Measurements from ENCODE around the gene KIF1A.

Gene KIF1A, protein sequence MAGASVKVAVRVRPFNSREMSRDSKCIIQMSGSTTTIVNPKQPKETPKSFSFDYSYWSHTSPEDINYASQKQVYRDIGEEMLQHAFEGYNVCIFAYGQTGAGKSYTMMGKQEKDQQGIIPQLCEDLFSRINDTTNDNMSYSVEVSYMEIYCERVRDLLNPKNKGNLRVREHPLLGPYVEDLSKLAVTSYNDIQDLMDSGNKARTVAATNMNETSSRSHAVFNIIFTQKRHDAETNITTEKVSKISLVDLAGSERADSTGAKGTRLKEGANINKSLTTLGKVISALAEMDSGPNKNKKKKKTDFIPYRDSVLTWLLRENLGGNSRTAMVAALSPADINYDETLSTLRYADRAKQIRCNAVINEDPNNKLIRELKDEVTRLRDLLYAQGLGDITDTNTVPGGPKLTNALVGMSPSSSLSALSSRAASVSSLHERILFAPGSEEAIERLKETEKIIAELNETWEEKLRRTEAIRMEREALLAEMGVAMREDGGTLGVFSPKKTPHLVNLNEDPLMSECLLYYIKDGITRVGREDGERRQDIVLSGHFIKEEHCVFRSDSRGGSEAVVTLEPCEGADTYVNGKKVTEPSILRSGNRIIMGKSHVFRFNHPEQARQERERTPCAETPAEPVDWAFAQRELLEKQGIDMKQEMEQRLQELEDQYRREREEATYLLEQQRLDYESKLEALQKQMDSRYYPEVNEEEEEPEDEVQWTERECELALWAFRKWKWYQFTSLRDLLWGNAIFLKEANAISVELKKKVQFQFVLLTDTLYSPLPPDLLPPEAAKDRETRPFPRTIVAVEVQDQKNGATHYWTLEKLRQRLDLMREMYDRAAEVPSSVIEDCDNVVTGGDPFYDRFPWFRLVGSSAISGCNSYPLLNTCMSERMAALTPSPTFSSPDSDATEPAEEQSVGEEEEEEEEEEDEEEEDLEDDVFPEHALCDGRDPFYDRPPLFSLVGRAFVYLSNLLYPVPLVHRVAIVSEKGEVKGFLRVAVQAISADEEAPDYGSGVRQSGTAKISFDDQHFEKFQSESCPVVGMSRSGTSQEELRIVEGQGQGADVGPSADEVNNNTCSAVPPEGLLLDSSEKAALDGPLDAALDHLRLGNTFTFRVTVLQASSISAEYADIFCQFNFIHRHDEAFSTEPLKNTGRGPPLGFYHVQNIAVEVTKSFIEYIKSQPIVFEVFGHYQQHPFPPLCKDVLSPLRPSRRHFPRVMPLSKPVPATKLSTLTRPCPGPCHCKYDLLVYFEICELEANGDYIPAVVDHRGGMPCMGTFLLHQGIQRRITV (N-terminal part only)

DNA sequence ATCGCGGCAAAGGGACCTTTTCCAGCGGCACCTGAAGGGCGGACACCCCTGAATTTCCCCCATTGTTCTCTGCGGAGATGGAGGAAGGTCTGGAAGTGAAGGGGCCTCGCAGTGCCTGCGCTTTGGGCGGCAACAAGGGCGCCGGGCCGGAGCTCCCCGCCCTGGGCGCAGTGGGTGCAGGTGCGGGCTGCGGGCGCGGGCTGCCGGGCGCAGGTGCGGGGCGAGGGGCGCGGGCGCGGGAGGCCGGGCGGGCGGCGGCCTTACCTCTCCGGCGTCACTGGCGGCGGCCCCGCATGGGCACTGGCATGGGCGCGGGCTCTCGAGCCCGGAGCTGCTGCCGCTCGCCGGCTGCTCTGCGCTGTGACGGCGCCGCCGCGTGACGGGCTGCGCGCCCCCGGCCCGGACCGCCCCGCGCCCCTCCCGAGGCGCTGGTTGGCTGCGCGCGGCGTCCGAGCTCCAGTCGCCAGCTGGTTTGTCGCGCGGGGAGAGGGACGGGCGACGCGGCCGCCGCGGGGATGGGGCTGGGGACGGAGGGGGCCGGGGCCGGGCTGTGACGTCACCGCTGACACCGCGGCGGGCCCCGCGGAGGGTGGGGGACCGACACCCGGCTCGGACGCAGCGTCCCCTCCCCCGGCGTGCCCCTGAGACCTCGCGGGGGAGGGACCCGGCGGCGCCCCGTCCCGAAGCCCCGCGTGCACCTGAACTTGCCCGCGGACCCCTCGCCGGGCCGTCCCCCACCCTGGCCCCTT lies at the start of gene KIF1A:
TSS of gene KIF1A (minus strand) at position 362 of the 749 bp plus-strand sequence. CDS start 22,467 bp downstream, outside the sequence.
- H3K9me3 Mint-ChIP-seq, result no peaks in the 10 kb centered on the region
- H3K4me3 Mint-ChIP-seq, result peak within 1 kb of the TSS; percentile 54
- H3K27me3 Mint-ChIP-seq, result peaks cover 52% of the 10 kb centered on the region
- no peaks in the 10 kb centered on the region for H3K36me3 Mint-ChIP-seq (ENCODE audit: low read depth)
- no peak within 1 kb of the TSS for H3K27ac Mint-ChIP-seq
- H3K4me1 Mint-ChIP-seq (ENCODE audit: low read depth), result peaks cover 12% of the 10 kb centered on the region

DNA sequence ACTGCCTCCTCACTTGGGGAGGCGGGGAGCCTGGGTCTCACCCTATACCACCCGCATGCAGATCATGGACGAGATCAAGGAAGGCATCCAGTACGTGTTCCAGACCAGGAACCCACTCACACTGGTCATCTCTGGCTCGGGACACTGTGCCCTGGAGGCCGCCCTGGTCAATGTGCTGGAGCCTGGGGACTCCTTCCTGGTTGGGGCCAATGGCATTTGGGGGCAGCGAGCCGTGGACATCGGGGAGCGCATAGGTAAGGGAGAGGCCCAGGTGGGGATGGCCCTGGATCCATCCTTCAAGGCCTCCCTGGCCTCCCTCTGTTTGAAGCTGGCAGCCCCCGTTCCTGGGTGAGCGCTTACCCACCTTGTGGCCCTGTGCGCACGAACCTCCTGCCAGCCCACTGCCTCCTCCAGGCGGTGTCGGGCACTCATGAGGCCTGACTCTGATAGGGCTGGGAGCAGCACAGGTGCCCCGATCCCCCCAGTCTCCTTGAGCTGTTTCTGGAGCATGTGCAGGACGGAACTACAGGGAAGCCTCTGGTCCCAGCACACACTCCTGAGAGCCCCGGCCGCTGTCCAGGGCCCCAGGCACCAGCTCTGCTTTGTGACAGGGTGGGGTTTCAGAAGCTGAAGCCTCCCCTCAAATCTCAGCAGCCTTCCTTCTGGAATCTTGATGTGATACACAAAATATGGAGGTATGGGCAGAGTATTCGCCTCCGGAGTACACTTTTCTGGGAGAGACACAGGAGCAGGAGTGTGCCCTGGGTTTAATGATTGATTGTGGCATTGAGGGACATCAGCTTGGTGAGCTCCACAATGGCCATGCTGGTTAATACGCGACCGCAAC lies 49.3 kb upstream of the KIF1A start:
- Mint-ChIP-seq H3K4me3 (no peak overlapping the region), H3K36me3 (ENCODE audit: low read depth) (no peaks in the 10 kb centered on the region), H3K27ac (no peak overlapping the region), H3K4me1 (ENCODE audit: low read depth) (no peaks in the 10 kb centered on the region), H3K9me3 (no peaks in the 10 kb centered on the region), H3K27me3 (peaks cover 4% of the 10 kb centered on the region)

DNA sequence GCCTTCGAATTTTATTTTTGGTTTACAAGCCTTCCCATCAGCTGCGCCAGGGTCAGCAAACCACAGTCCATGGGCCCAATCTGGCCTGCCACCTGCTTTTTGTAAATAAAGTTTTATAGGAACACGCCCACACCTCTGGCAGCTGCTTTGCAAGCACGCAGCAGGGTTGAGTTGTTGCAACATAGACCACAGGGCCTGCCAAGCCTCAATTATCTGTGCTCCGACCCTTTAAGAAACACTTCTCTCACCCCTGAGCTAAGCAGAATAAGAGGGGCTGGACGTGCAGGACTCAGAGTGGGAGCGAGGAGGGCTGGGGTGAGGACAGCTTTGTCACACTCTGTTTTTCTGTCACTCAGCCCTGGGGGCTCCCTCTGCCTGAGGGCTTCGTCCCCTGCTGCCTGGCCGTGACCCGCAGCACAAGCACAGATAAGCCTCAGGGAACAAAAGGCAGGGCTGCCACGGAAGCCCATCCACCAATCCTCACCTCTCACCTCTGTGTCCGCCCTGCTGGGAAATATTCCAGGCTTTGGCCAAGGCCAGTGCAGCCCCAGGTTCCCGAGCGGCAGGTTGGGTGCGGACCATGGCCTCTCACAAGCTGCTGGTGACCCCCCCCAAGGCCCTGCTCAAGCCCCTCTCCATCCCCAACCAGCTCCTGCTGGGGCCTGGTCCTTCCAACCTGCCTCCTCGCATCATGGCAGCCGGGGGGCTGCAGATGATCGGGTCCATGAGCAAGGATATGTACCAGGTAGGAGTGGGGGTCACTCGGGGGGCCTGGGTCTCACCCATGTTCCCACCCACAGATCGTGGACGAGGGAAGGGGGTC lies 48.5 kb upstream of the KIF1A start, which contains the start of gene AGXT:
TSS of gene AGXT (plus strand) at position 539 of the 823 bp plus-strand sequence. CDS start at position 581, 42 bp downstream.
- Mint-ChIP-seq H3K27me3 (peaks cover 4% of the 10 kb centered on the region), H3K36me3 (ENCODE audit: low read depth) (no peaks in the 10 kb centered on the region), H3K27ac (no peak within 1 kb of the TSS), H3K9me3 (no peaks in the 10 kb centered on the region), H3K4me1 (ENCODE audit: low read depth) (no peaks in the 10 kb centered on the region), H3K4me3 (no peak within 1 kb of the TSS)

DNA sequence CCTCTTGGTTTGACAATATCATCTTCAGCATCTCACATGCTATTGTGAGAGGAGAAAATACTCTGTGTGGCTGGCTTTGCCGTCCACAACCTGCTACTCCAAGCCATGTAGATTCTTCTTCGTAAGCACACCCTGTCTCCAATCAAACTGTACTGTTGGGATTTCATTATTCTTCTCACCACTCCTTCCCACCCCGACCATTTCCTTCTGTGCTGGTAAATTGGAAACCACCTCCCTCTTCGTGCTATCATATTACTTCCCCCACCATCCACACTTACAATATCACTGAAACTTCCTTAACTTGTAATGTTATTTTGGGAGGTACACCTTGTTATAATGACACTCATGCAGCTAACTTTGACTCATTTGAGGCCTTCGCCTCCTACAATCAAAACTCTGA lies 45.4 kb upstream of the KIF1A start:
- no peaks in the 10 kb centered on the region for H3K4me1 Mint-ChIP-seq (ENCODE audit: low read depth)
- H3K4me3 Mint-ChIP-seq, result no peak overlapping the region
- H3K27me3 Mint-ChIP-seq, result peaks cover 4% of the 10 kb centered on the region
- H3K36me3 Mint-ChIP-seq (ENCODE audit: low read depth), result no peaks in the 10 kb centered on the region
- no peak overlapping the region for H3K27ac Mint-ChIP-seq
- H3K9me3 Mint-ChIP-seq, result no peaks in the 10 kb centered on the region

DNA sequence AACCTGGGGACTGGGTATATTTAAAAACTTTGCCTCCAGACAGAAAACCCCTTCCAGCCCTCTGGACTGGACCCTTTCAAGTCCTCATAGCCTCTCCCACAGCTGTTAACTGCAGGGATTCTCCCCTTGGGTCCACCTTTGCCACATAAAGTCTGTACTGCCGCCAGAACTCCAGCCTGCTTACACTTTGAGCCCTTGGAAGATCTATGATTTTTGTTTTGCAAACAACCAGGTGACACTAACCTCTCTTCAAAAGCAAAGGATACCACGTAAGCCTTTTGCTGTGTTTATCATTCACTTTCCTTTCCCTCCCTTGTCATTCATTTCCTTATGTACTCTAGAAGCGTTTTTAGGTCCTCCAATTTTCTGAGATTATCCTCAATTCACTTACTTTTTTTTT lies 44.5 kb upstream of the KIF1A start:
- H3K4me1 Mint-ChIP-seq (ENCODE audit: low read depth), result no peaks in the 10 kb centered on the region
- peaks cover 4% of the 10 kb centered on the region for H3K27me3 Mint-ChIP-seq
- H3K36me3 Mint-ChIP-seq (ENCODE audit: low read depth), result no peaks in the 10 kb centered on the region
- no peak overlapping the region for H3K27ac Mint-ChIP-seq
- no peaks in the 10 kb centered on the region for H3K9me3 Mint-ChIP-seq
- no peak overlapping the region for H3K4me3 Mint-ChIP-seq

DNA sequence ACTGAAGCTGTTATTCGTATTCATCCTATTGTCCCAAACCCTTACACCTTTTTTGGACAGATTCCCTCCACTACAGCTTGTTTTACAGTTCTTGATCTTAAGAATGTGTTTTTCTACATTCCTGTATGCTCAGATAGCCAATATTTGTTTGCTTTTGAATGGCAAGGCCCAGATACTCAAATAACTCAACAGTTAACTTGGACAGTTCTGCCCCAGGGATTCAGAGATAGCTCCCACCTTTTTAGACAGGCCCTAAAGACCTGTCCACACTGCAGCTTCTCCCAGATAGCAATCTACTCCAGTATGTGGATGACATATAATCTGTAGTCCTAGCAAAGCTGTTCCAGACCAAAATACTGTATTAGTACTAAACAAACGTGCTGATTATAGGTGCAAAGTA lies 41.5 kb upstream of the KIF1A start:
- Mint-ChIP-seq H3K9me3 (no peaks in the 10 kb centered on the region), H3K4me1 (ENCODE audit: low read depth) (no peaks in the 10 kb centered on the region), H3K36me3 (ENCODE audit: low read depth) (no peaks in the 10 kb centered on the region), H3K4me3 (no peak overlapping the region), H3K27me3 (peaks cover 7% of the 10 kb centered on the region), H3K27ac (no peak overlapping the region)

DNA sequence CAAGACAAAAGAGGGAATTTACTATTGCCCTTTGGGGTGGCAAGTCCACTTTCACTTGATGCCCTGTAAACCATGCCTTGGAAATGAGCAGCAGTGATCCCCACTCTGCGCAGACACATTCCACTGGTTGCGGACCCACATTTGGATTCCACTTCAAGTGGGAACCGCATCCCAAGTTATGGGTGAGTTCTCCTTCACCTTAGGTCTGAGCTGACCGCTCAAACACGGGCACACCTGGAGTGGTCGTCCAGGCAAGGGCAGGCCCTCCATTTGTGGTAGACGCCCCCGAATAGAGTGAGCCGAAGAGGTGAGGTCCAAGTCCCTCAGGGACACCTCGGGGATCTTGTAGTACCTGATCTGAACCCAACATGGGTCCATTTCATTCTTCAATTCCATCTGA lies 38.9 kb upstream of the KIF1A start:
- H3K4me1 Mint-ChIP-seq (ENCODE audit: low read depth), result no peaks in the 10 kb centered on the region
- no peak overlapping the region for H3K4me3 Mint-ChIP-seq
- H3K27me3 Mint-ChIP-seq, result peaks cover 3% of the 10 kb centered on the region
- no peaks in the 10 kb centered on the region for H3K36me3 Mint-ChIP-seq (ENCODE audit: low read depth)
- no peak overlapping the region for H3K27ac Mint-ChIP-seq
- H3K9me3 Mint-ChIP-seq, result peaks cover 8% of the 10 kb centered on the region

DNA sequence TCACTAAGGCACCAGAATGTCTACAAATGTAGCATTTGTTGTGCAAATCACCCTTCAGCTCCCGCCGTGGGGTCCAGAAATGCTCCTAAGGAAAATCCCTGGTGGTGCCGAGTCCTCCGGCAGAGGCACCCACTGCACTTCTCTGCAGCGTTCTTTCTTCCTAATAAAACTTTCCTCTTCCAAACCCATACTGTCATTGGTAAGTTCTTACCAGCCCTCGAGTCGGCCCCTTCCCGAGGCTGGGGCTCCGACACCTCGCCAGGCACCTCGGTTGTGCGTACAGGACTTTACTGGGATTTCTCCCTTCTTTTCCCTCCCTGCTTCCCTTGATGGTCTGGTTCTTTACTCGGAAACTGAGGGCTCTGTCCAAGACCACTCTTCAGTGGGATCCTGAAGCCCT lies 38.3 kb upstream of the KIF1A start:
- no peaks in the 10 kb centered on the region for H3K4me1 Mint-ChIP-seq (ENCODE audit: low read depth)
- H3K27me3 Mint-ChIP-seq, result peaks cover 3% of the 10 kb centered on the region
- no peak overlapping the region for H3K27ac Mint-ChIP-seq
- H3K4me3 Mint-ChIP-seq, result no peak overlapping the region
- peaks cover 8% of the 10 kb centered on the region for H3K9me3 Mint-ChIP-seq
- no peaks in the 10 kb centered on the region for H3K36me3 Mint-ChIP-seq (ENCODE audit: low read depth)

DNA sequence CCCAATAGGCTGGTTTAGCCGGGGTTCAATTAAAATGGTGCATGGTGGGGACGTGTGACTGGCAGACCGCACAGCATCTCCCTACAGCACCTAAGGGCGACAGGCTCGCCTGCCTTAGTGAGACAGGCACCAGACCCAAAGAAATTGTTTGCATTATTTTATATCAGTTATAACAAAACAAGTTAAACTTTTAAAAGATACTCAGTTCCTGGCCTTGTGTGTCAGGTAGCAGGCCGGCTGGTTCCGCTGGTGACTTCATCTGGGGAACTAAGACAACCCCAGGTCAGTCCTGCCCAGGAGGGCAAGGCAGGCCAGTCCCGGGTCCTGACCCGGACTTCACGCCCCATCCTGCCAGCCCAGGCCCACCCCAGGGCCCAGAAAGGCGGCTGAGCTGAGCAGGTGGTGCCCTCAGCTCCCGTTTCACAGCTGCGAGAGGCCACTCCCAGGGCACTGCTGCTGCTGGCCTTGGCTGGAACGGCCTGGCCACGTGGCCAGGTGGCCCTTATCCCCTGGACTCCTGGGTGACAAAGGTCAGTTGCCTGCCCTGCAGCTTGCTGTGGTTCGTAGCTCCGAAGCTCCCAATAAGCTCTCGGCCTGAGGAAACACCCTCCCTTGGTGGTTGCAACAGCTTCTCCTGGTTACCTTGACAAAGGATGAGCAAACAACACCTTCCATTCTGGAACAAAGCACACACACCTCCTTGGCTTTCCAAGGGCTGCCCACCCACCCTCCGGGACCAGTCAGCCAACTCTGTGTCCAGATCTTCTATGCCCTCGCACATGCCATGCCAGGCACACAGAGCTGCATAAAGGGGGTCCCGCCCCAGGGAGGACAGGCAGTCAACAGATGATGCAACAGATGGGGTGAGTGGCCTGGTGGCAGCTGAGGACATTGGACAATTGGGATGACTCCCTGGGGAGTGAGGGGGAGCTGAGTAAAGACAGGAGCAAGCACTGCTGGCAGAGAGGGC lies 37.3 kb upstream of the KIF1A start:
- Mint-ChIP-seq H3K9me3 (peaks cover 8% of the 10 kb centered on the region), H3K36me3 (ENCODE audit: low read depth) (no peaks in the 10 kb centered on the region), H3K4me1 (ENCODE audit: low read depth) (no peaks in the 10 kb centered on the region), H3K27ac (no peak overlapping the region), H3K27me3 (peaks cover 3% of the 10 kb centered on the region), H3K4me3 (no peak overlapping the region)

DNA sequence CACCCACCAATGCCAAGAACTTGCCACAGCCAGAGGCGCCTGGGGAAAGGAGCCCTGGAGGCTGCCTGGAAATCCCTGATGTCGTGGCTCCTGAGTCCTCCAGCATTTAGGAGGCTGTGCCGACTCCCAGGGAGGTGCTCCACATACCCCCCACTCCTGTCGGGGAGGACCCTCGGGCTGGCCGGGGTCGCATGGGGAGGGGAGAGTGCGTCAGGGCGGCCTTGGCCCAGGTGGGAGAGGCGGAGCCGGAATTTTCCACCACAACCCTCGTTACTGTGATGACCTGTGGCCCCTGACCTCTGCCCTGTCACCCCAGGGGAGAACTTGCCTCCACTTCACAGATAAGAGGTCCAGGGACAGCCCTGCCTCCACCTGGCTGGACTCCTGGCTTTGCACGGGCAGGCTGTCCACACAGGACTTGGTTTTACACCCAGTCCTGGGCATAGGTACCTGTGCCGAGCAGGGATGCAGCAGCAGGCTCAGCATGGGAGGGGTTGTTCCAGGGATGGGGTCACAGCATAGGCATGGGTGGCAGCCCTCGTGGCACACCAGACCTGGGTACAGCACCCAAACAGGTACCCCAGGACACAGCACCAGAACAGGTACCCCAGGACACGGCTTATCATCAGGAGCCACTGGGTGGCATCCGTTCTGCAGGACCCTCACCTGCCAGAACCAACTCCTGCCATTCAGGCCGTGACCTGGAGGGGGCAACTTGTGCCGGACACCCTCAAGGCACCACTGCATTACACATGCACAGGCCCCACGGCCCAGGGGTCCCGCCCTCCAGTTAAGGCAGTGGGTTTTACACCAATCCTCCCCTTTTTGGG lies 36.3 kb upstream of the KIF1A start:
- H3K27ac Mint-ChIP-seq, result no peak overlapping the region

DNA sequence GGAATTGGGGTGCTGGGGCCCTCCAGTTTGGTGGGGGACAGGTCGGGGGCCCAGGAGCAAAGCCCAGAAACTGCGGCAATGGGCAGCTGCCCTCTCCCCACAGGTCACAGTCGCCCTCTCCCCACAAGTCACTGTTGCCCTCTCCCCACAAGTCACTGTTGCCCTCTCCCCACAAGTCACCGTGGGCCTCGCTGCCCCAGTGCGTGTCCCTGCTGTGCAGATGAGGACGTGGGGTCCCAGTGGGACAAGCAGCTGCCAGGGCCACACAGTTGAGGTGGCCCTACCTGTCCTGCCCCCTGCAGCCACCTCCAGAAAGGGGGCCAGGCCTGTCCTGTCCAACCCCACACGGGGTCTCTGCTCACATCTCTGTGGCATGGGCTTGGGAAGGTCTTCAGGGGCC lies 35.7 kb upstream of the KIF1A start:
- Mint-ChIP-seq H3K27ac (no peak overlapping the region), H3K4me1 (ENCODE audit: low read depth) (no peaks in the 10 kb centered on the region), H3K36me3 (ENCODE audit: low read depth) (no peaks in the 10 kb centered on the region), H3K9me3 (peaks cover 8% of the 10 kb centered on the region), H3K27me3 (peaks cover 6% of the 10 kb centered on the region), H3K4me3 (no peak overlapping the region)

More for the DNA sequence above, 36.3 kb upstream of the KIF1A start:
- peaks cover 8% of the 10 kb centered on the region for H3K9me3 Mint-ChIP-seq
- no peaks in the 10 kb centered on the region for H3K36me3 Mint-ChIP-seq (ENCODE audit: low read depth)
- H3K4me1 Mint-ChIP-seq (ENCODE audit: low read depth), result no peaks in the 10 kb centered on the region
- no peak overlapping the region for H3K4me3 Mint-ChIP-seq
- peaks cover 6% of the 10 kb centered on the region for H3K27me3 Mint-ChIP-seq

Measured in stimulated activated naive CD8-positive, alpha-beta T cell treated with anti-CD3 and anti-CD28 coated beads, Interleukin-15, Interleukin-2, amounts not matched to agents 100 ng/mL and 50 ng/mL, for 24 hours (primary cell).